ENCODE results near the gene OPRM1. TPM values are rescaled to one million over a fixed set of nuclear protein-coding genes. Genes with fewer than 3 reads are reported as not detected.

OPRM1 gene
- total and polyA plus RNA-seq, 2 donors (not counting 1 experiment from before 2014, with no cell fraction given): not detected

DNA sequence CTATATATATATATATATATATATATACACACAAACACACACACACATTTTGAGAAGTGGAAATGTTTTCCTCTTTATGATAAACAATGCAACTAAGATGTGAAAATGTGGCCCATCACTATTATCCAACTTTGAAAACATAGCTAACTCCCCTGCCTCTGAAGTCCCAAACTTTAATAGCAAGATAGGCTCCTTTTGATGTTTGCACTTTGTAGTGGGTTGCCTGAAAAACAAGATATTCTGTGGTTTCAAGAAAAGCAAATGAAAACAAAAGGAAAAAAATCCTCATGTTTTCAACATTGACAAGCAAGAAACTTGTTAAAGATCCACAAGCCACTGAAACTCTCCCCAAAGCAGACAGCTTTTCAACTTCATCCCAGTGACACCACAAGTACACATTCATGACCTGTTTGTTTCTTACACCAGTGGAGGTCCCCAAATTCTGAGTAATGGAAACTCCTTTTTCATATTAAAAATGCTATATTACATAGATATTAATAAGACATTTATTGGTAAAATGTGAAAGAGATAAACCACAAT, 227.6 kb downstream of the OPRM1 start:
- H3K27me3 ChIP-seq (replicated peaks in 1 of 4; ENCODE audit: control extremely low read depth in 1 of 4, control insufficient read depth in 3 of 4, insufficient read depth in 4 of 4, low read length in 3 of 4): no peaks in the 10 kb centered on the region
- H3K36me3 ChIP-seq (replicated peaks in 1 of 2; ENCODE audit: control extremely low read depth in 1 of 2, control insufficient read depth in 1 of 2, extremely low read depth in 1 of 2, insufficient read depth in 2 of 2, low read length in 1 of 2): no peaks in the 10 kb centered on the region
- TF ChIP-seq, protein P1, sequence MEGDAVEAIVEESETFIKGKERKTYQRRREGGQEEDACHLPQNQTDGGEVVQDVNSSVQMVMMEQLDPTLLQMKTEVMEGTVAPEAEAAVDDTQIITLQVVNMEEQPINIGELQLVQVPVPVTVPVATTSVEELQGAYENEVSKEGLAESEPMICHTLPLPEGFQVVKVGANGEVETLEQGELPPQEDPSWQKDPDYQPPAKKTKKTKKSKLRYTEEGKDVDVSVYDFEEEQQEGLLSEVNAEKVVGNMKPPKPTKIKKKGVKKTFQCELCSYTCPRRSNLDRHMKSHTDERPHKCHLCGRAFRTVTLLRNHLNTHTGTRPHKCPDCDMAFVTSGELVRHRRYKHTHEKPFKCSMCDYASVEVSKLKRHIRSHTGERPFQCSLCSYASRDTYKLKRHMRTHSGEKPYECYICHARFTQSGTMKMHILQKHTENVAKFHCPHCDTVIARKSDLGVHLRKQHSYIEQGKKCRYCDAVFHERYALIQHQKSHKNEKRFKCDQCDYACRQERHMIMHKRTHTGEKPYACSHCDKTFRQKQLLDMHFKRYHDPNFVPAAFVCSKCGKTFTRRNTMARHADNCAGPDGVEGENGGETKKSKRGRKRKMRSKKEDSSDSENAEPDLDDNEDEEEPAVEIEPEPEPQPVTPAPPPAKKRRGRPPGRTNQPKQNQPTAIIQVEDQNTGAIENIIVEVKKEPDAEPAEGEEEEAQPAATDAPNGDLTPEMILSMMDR (IDR thresholded peaks at IDR 0.05): no peak
- TF ChIP-seq EZH2 (IDR thresholded peaks at IDR 0.05; ENCODE audit: borderline replicate concordance, insufficient read depth, low read depth, low read length, poor library complexity, severe bottlenecking): no peak
- H3K27ac Mint-ChIP-seq: no peak overlapping the region
- intact Hi-C loops (cut with micrococcal nuclease): no loop called here
- H3K27ac ChIP-seq (ENCODE audit: low read length in 2 of 2): no peak overlapping the region
- H3K4me2 ChIP-seq (replicated peaks; ENCODE audit: low read depth, low read length, poor library complexity, severe bottlenecking): no peak overlapping the region
- H3K4me3 ChIP-seq (ENCODE audit: control extremely low read depth in 1 of 5, extremely low read depth in 1 of 5, insufficient read depth in 1 of 5, low read depth in 2 of 5, low read length in 4 of 5): no peak overlapping the region
- H3K9me3 Mint-ChIP-seq (ENCODE audit: insufficient read depth): no peaks in the 10 kb centered on the region
- peaks cover 0 to 3% (median 0%) of the 10 kb centered on the region in 3 donors for H3K9me3 ChIP-seq (ENCODE audit: control extremely low read depth in 1 of 3, control insufficient read depth in 2 of 3, insufficient read depth in 1 of 3, low read length in 2 of 3)
- peaks cover 4% of the 10 kb centered on the region for H3K27me3 Mint-ChIP-seq
- H3K4me1 Mint-ChIP-seq: peaks cover 6% of the 10 kb centered on the region
- H3K4me1 ChIP-seq (ENCODE audit: control insufficient read depth in 2 of 2, insufficient read depth in 2 of 2, low read length in 2 of 2): peaks cover 0 to 7% of the 10 kb centered on the region in 2 donors
- no peaks in the 10 kb centered on the region for H3K79me2 ChIP-seq (ENCODE audit: control insufficient read depth, insufficient read depth, low read length)
- ChIA-PET POLR2A (no interaction called here), CTCF (no interaction called here)
- H3K4me3 Mint-ChIP-seq: no peak overlapping the region
- no peak for ATAC-seq (ENCODE audit: low read depth)
- no peak overlapping the region for H2AFZ ChIP-seq (ENCODE audit: insufficient read depth, low read depth, low read length, poor library complexity, severe bottlenecking)
- no peak overlapping the region for H3K9ac ChIP-seq (ENCODE audit: low read length)
- DNase-seq: no peak
- H4K20me1 ChIP-seq (ENCODE audit: control insufficient read depth, insufficient read depth, low read length, poor library complexity, severe bottlenecking): no peaks in the 10 kb centered on the region

DNA sequence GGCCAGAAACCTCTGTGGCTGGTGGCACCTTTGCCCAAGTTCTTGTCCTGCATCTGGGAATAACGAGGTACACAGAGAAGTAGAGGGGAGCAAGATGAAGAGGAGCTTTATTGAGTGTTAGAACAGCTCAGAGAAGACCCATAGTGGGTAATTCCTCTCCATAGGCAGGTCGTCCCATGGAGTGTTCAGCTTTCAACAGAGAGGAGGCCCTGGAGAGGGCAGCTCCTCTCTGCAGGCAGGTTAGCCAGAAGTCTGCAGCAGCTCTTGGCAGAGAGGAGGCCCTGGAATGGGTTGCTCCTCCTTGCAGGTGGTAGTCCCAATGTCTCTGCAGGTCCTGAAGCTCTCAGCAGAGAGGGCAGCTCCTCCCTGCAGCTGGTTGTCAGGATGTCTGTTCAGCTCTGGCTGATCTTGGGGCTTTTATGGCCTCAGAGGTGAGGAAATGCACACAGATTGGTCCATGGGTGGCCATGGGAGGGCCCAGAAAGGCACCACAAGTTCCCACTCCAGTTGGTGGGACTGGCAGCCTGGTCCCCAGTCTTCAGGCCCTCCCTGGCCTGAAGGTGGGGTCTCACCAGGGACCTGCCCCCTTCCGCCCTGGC, 228.6 kb downstream of the OPRM1 start:
- Mint-ChIP-seq H3K4me3 (no peak overlapping the region), H3K4me1 (no peaks in the 10 kb centered on the region), H3K27me3 (no peaks in the 10 kb centered on the region), H3K9me3 (ENCODE audit: insufficient read depth) (no peaks in the 10 kb centered on the region), H3K27ac (no peak overlapping the region)
- no peaks in the 10 kb centered on the region for H4K20me1 ChIP-seq (ENCODE audit: control insufficient read depth, insufficient read depth, low read length, poor library complexity, severe bottlenecking)
- H3K4me3 ChIP-seq (ENCODE audit: control extremely low read depth in 1 of 5, extremely low read depth in 1 of 5, insufficient read depth in 1 of 5, low read depth in 2 of 5, low read length in 4 of 5): no peak overlapping the region
- intact Hi-C loops (cut with micrococcal nuclease): no loop called here
- no peak overlapping the region for H3K9ac ChIP-seq (ENCODE audit: low read length)
- WGBS (ENCODE audit: insufficient coverage): 100% methylated on average over 3 of the region's 3 CpGs
- H3K79me2 ChIP-seq (ENCODE audit: control insufficient read depth, insufficient read depth, low read length): no peaks in the 10 kb centered on the region
- no peak overlapping the region for H3K27ac ChIP-seq (ENCODE audit: low read length in 2 of 2)
- DNase-seq (no peak), ATAC-seq (ENCODE audit: low read depth) (no peak)
- CTCF ChIA-PET: interaction anchor here (0.8 to 1.4 kb wide), 2 partner anchors 10 to 13 kb away, joined by 3 read pairs; no protein-coding TSS in a partner anchor
- no peaks in the 10 kb centered on the region for H3K4me1 ChIP-seq (ENCODE audit: control insufficient read depth in 2 of 2, insufficient read depth in 2 of 2, low read length in 2 of 2)
- TF ChIP-seq, protein P1 (IDR thresholded peaks at IDR 0.05): no peak
- no peak for TF ChIP-seq EZH2 (IDR thresholded peaks at IDR 0.05; ENCODE audit: borderline replicate concordance, insufficient read depth, low read depth, low read length, poor library complexity, severe bottlenecking)
- H3K9me3 ChIP-seq (ENCODE audit: control extremely low read depth in 1 of 3, control insufficient read depth in 2 of 3, insufficient read depth in 1 of 3, low read length in 2 of 3): peaks cover 0 to 3% (median 0%) of the 10 kb centered on the region in 3 donors
- POLR2A ChIA-PET: no interaction called here
- H3K36me3 ChIP-seq (replicated peaks in 1 of 2; ENCODE audit: control extremely low read depth in 1 of 2, control insufficient read depth in 1 of 2, extremely low read depth in 1 of 2, insufficient read depth in 2 of 2, low read length in 1 of 2): no peaks in the 10 kb centered on the region
- H3K4me2 ChIP-seq (replicated peaks; ENCODE audit: low read depth, low read length, poor library complexity, severe bottlenecking): no peak overlapping the region
- no peak overlapping the region for H2AFZ ChIP-seq (ENCODE audit: insufficient read depth, low read depth, low read length, poor library complexity, severe bottlenecking)
- H3K27me3 ChIP-seq (replicated peaks in 1 of 4; ENCODE audit: control extremely low read depth in 1 of 4, control insufficient read depth in 3 of 4, insufficient read depth in 4 of 4, low read length in 3 of 4): no peaks in the 10 kb centered on the region
